Pancreas (tissue), 10 donors: ENCODE results near the gene CCN2. TPM values are rescaled to one million over a fixed set of nuclear protein-coding genes. Genes with fewer than 3 reads are reported as not detected.

Experiments
- ATAC-seq, 4 donors: fragments of 200-7000 bp; cut with Tn5 transposase; one replicate each; pipeline versions ENCODE4 v1.8.0 to v1.9.1; 2020; ENCODE audit warnings: mild to moderate bottlenecking in 4 of 4, moderate library complexity in 4 of 4
- DNase-seq, 6 donors: peaks; one replicate each; pipeline ENCODE4 v3.0.0-alpha.2; 2020
- FAIRE-seq: peaks from 2 replicates; lab custom pipeline; 2012; peaks lifted over from hg19 to GRCh38; lab: Jason Lieb, UNC
- H3K27ac ChIP-seq, 4 donors: fragments of 200-600 bp; sonication (generic); 1 replicate in 3 of 4; 2 replicates in 1 of 4; pipeline versions ENCODE4 v1.5.0 to v1.8.0; 2020
- H3K27me3 ChIP-seq, 4 donors: fragments of 200-600 bp; one replicate each; pipeline ENCODE4 v1.8.0; 2021
- H3K36me3 ChIP-seq, 3 donors: fragments of 200-600 bp; sonication (generic) in 1 of 3; one replicate each; pipeline versions ENCODE4 v1.5.0 to v1.8.0; 2020 to 2021
- H3K4me1 ChIP-seq, 3 donors: fragments of 200-600 bp; one replicate each; pipeline ENCODE4 v1.8.0; 2021
- H3K4me3 ChIP-seq, 4 donors: fragments of 200-600 bp; sonication (generic) in 2 of 4; one replicate each; pipeline versions ENCODE4 v1.5.0 to v1.8.0; 2020 to 2021
- H3K9me3 ChIP-seq, 4 donors: fragments of 200-600 bp; one replicate each; pipeline ENCODE4 v1.8.0; 2021
- CTCF ChIP-seq, 4 donors: fragments of 200-600 bp; sonication (generic) in 3 of 4; IDR thresholded peaks; one replicate each; pipeline versions ENCODE4 v1.5.0 to v1.8.0; 2021; ENCODE audit warnings: antibody characterized with exemption in 4 of 4
- WGBS, 2 donors: extraction: QIAGEN DNeasy Blood & Tissue Kit; methylation state at CpG; one replicate each; pipeline ENCODE4 v1.1.7; 2013; 5-methylcytosine and 5-hydroxymethylcytosine counted together
- intact Hi-C, 3 donors: fragments of 100-400 bp; cut with DNase I; formaldehyde crosslinking; loops; one replicate each; pipeline versions ENCODE4 v1.11.1 to v1.14.2; 2022
- polyA plus RNA-seq, 2 donors: library from polyadenylated mRNA; stranded (reverse); fragments of 200-250 nt; gene quantifications; one replicate each; pipeline ENCODE4 v1.2.3, GENCODE V29; 2013
- total RNA-seq, 6 donors: library from RNA; stranded (reverse); fragmentation: NEBNext Ultra II Directional in 4 of 6; extraction: Animal tissue kit (Norgen Biotek cat#: 25700) in 4 of 6; gene quantifications; one replicate each; pipeline versions ENCODE4 v1.2.1 to v1.2.4, GENCODE V29; 2021 to 2023
- donor health status: healthy with polysubstance abuse.
- donor health status: DM: no; HTN: no; CAD: no; lungs with moderate emphysema.
- donor health status: DM: no; HTN: no; CAD: no.
- donor health status: control.
- donor health status: control.
- donor health status: Bipolar disorder and iron deficiency.
- donor health status: DM: yes; HTN: yes; CAD: no.
- donor health status: DM: no; HTN: no; CAD: no.
- donor health status: DM: no; HTN: no; CAD: no.
- donor health status: DM: yes; HTN: yes; CAD: no.

The CCN2 gene
- total RNA-seq (10 to 100 TPM; 22.5 to 68.2 (median 37.7) TPM), polyA plus RNA-seq (10 to 100 TPM; 18.4 to 30.4 TPM)

- no peak for FAIRE-seq
- intact Hi-C loops = no loop called here
- ATAC-seq = peak; percentile 55 to 72 (median 64)
- no peaks in the 10 kb centered on the region for H3K9me3 ChIP-seq
- DNase-seq = peak; percentile 67 to 88 (median 80)
- peaks cover 5 to 11% (median 8%) of the 10 kb centered on the region in 3 donors for H3K4me1 ChIP-seq
- peak within 1 kb of the TSS; percentile 57 to 68 (median 63) for H3K4me3 ChIP-seq
- TF ChIP-seq CTCF (IDR thresholded peaks at IDR 0.05) = peak in 1 of 4 donors; percentile 9
- H3K36me3 ChIP-seq = peaks cover 0 to 9% (median 0%) of the 10 kb centered on the region in 3 donors
- peak within 1 kb of the TSS; percentile 40 to 83 (median 75) for H3K27ac ChIP-seq
- H3K27me3 ChIP-seq = no peaks in the 10 kb centered on the region
- 0 to 2% methylated on average over 42 to 97 of the region's 97 CpGs for WGBS, 2 donors
These were observed at the start of gene CCN2 for GRCh38 chr6:131950767-131951575. Gene CCN2, minus strand, starts transcription at chr6:131951372. Its CDS starts 200 bp downstream, at chr6:131951172.

GRCh38 chr6:132000296-132000695 lies 49.1 kb upstream of the CCN2 start:
- 79 to 90% methylated on average over 2 of the region's 2 CpGs for WGBS, 2 donors
- intact Hi-C loops = no loop called here
- ATAC-seq = no peak
- Histone ChIP-seq H3K9me3 (no peaks in the 10 kb centered on the region), H3K27ac (no peak overlapping the region), H3K4me1 (no peaks in the 10 kb centered on the region), H3K4me3 (no peak overlapping the region), H3K36me3 (no peaks in the 10 kb centered on the region), H3K27me3 (no peaks in the 10 kb centered on the region)
- no peak for FAIRE-seq
- TF ChIP-seq CTCF (IDR thresholded peaks at IDR 0.05) = no peak
- DNase-seq = no peak

- no peak overlapping the region for H3K27ac ChIP-seq
- DNase-seq (no peak), ATAC-seq (no peak), FAIRE-seq (no peak)
- H3K4me1 ChIP-seq = no peaks in the 10 kb centered on the region
- no peak for TF ChIP-seq CTCF (IDR thresholded peaks at IDR 0.05)
- intact Hi-C loops = no loop called here
- H3K36me3 ChIP-seq = no peaks in the 10 kb centered on the region
- 69 to 90% methylated on average over 4 of the region's 4 CpGs for WGBS, 2 donors
- no peaks in the 10 kb centered on the region for H3K27me3 ChIP-seq
- H3K9me3 ChIP-seq = no peaks in the 10 kb centered on the region
- H3K4me3 ChIP-seq = no peak overlapping the region
These were observed 48.5 kb upstream of the CCN2 start for GRCh38 chr6:131999545-132000146.

- no peak for ATAC-seq
- FAIRE-seq = no peak
- Histone ChIP-seq H3K9me3 (no peaks in the 10 kb centered on the region), H3K4me3 (no peak overlapping the region), H3K36me3 (no peaks in the 10 kb centered on the region), H3K27me3 (no peaks in the 10 kb centered on the region), H3K27ac (no peak overlapping the region), H3K4me1 (no peaks in the 10 kb centered on the region)
- intact Hi-C loops = no loop called here
- TF ChIP-seq CTCF (IDR thresholded peaks at IDR 0.05) = no peak
- WGBS, 2 donors = 77 to 81% methylated on average over 9 of the region's 9 CpGs
- DNase-seq = no peak
These were observed 47.2 kb upstream of the CCN2 start for GRCh38 chr6:131998255-131998982.
